K562 (cell line): ENCODE results near the gene EXOSC2. TPM values are rescaled to one million over a fixed set of nuclear protein-coding genes. Genes with fewer than 3 reads are reported as not detected.

Experiments
- ADNP ChIP-seq: fragments of 200-800 bp; sonication (Bioruptor generic); IDR thresholded peaks from 2 replicates; pipeline ENCODE4 v1.6.1; 2016; ENCODE audit warnings: missing genetic modification characterization, missing compliant biosample characterization
- BACH1 ChIP-seq: fragments of 200-800 bp; sonication (Bioruptor generic); IDR thresholded peaks from 2 replicates; pipeline ENCODE4 v1.6.1; 2016; ENCODE audit warnings: missing genetic modification characterization, missing compliant biosample characterization
- E2F3 ChIP-seq: fragments of 250-450 bp; sonication (Bioruptor Pico); IDR thresholded peaks from 2 replicates; pipeline ENCODE4 v1.4.0; 2020; ENCODE audit warnings: mild to moderate bottlenecking
- HNRNPUL1 ChIP-seq: fragments of 200-400 bp; formaldehyde crosslinking; IDR thresholded peaks from 2 replicates; pipeline ENCODE4 v1.6.1; 2017; ENCODE audit warnings: low read length
- HOXB6 ChIP-seq: fragments of 250-450 bp; sonication (Bioruptor Pico); IDR thresholded peaks from 2 replicates; pipeline ENCODE4 v1.5.1; 2022; ENCODE audit warnings: mild to moderate bottlenecking, borderline replicate concordance
- NR3C1 ChIP-seq: sonication (generic); formaldehyde crosslinking; IDR thresholded peaks from 2 replicates; pipeline ENCODE4 v1.8.1; 2022; ENCODE audit warnings: missing genetic modification reagents
- POLR3A ChIP-seq: IDR thresholded peaks from 2 replicates; pipeline ENCODE4 v1.6.1; 2011; ENCODE audit warnings: borderline replicate concordance, mild to moderate bottlenecking, moderate library complexity; ENCODE audit not compliant: insufficient read length, insufficient read depth; ENCODE audit errors: extremely low read depth
- POLR3G ChIP-seq: IDR thresholded peaks from 2 replicates; pipeline ENCODE4 v1.6.1; 2011; ENCODE audit not compliant: insufficient read length, insufficient replicate concordance; ENCODE audit errors: extremely low read depth
- PTTG1 ChIP-seq: fragments of 450-650 bp; IDR thresholded peaks from 2 replicates; pipeline ENCODE4 v1.6.1; 2016; ENCODE audit warnings: low read depth, mild to moderate bottlenecking, missing genetic modification characterization, missing compliant biosample characterization
- SIN3B ChIP-seq: fragments of 450-650 bp; IDR thresholded peaks from 2 replicates; pipeline ENCODE4 v1.6.1; 2017; ENCODE audit warnings: low read depth, mild to moderate bottlenecking, moderate library complexity
- TCFL5 ChIP-seq: fragments of 250-450 bp; sonication (Bioruptor Pico); conservative IDR thresholded peaks from 2 replicates; pipeline ENCODE4 v1.6.1; 2021; ENCODE audit warnings: mild to moderate bottlenecking, moderate library complexity, matching md5 sums
- ZBTB8A ChIP-seq: fragments of 450-650 bp; IDR thresholded peaks from 2 replicates; pipeline ENCODE4 v1.6.1; 2018; ENCODE audit warnings: mild to moderate bottlenecking, moderate library complexity; ENCODE audit not compliant: partially characterized antibody
- ZNF232 ChIP-seq: sonication (generic); formaldehyde crosslinking; IDR thresholded peaks from 2 replicates; pipeline ENCODE4 v1.8.0; 2022; ENCODE audit warnings: mild to moderate bottlenecking, missing genetic modification reagents
- ZNF274 ChIP-seq: IDR thresholded peaks from 2 replicates; pipeline ENCODE4 v1.6.1; 2011; ENCODE audit warnings: low read depth, mild to moderate bottlenecking, low read length, moderate library complexity, borderline replicate concordance
- ZNF445 ChIP-seq: fragments of 250-450 bp; sonication (Bioruptor Pico); IDR thresholded peaks from 2 replicates; pipeline ENCODE4 v1.4.0; 2020; ENCODE audit warnings: low read depth, mild to moderate bottlenecking, moderate library complexity
- polyA plus RNA-seq, 8 experiments: library from polyadenylated mRNA; depleted of rRNA in 4 of 8; stranded (reverse) in 5 of 8; unstranded in 3 of 8; fragments of >200 nt; fragmentation: Nextera tagmentation in 2 of 8; fragmentation: Illumina TruSeq in 1 of 8; extraction: Ambion mirVana in 2 of 8; extraction: Trizol in 1 of 8; gene quantifications; 2 replicates each; pipeline versions ENCODE4 v1.2.1 to v1.2.3, GENCODE V29; 2011 to 2014; ENCODE audit warnings: inconsistent platforms in 1 of 8, missing spikeins in 1 of 8
- total RNA-seq, 7 experiments: library from RNA; depleted of rRNA in 6 of 7; stranded (reverse); fragments of >200 nt in 6 of 7; fragmentation: Illumina TruSeq in 2 of 7; extraction: Trizol in 2 of 7; gene quantifications; 2 replicates each; pipeline versions ENCODE4 v1.2.1 to v1.2.3, GENCODE V29; 2011 to 2021; ENCODE audit warnings: low replicate concordance in 1 of 7
- TF ChIP-seq, protein P1 (sequence below), 2 experiments: fragments of 450-650 bp; formaldehyde crosslinking in 1 of 2; IDR thresholded peaks; 2 replicates each; pipeline versions ENCODE4 v1.4.0 to v1.6.1; 2014 to 2020; ENCODE audit warnings: mild to moderate bottlenecking in 2 of 2, borderline replicate concordance in 1 of 2, low read depth in 1 of 2
- TF ChIP-seq, protein P2 (sequence below): fragments of 450-650 bp; IDR thresholded peaks from 2 replicates; pipeline ENCODE4 v1.6.1; 2016; ENCODE audit warnings: mild to moderate bottlenecking

Gene EXOSC2
- total and polyA plus RNA-seq, 9 of the 15 experiments (the other 6 are each of a cell fraction or from before 2014, with no cell fraction given), result 46.0 to 101 (median 77.6) TPM

DNA sequence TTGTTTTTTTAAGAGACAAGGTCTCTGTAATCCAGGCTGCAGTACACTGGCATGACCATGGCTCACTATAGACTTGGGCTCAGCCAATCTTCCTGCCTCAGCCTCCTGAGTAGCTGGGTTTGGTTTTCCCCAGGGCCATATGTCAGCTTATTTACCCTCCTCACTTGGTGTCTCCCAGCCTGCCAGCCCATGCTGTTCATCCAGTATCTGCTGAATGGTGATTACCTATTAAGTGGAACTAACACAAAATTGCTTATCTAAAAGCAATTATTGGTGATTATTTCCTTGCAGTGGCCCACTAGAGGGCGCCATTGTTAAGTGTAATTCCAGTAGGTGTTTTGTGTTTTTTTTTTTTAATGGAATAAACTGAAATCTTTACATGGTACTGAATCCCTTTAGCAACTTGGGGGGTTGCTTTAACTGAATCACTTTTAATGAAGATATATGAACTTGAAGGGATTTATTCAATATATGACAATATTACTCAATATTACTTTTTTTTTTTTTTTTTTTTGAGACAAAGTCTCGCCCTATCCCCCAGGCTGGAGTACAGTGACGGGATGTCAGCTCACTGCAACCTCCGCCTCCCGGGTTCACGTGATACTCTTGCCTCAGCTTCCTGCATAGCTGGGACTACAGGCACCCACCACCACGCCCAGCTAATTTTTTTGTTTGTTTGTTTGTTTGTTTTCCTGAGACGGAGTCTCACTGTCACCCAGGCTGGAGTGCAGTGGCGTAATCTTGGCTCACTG, 13.8 kb downstream of the EXOSC2 start (continued):
- TF ChIP-seq, protein P1, sequence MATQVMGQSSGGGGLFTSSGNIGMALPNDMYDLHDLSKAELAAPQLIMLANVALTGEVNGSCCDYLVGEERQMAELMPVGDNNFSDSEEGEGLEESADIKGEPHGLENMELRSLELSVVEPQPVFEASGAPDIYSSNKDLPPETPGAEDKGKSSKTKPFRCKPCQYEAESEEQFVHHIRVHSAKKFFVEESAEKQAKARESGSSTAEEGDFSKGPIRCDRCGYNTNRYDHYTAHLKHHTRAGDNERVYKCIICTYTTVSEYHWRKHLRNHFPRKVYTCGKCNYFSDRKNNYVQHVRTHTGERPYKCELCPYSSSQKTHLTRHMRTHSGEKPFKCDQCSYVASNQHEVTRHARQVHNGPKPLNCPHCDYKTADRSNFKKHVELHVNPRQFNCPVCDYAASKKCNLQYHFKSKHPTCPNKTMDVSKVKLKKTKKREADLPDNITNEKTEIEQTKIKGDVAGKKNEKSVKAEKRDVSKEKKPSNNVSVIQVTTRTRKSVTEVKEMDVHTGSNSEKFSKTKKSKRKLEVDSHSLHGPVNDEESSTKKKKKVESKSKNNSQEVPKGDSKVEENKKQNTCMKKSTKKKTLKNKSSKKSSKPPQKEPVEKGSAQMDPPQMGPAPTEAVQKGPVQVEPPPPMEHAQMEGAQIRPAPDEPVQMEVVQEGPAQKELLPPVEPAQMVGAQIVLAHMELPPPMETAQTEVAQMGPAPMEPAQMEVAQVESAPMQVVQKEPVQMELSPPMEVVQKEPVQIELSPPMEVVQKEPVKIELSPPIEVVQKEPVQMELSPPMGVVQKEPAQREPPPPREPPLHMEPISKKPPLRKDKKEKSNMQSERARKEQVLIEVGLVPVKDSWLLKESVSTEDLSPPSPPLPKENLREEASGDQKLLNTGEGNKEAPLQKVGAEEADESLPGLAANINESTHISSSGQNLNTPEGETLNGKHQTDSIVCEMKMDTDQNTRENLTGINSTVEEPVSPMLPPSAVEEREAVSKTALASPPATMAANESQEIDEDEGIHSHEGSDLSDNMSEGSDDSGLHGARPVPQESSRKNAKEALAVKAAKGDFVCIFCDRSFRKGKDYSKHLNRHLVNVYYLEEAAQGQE (IDR thresholded peaks at IDR 0.05; ENCODE audit: borderline replicate concordance), result peak; percentile 75; the same call in 1 of the 2 replicates
- TF ChIP-seq, protein P1 (CRISPR knock-in tag; IDR thresholded peaks at IDR 0.05; ENCODE audit: low read depth), result no peak
- TF ChIP-seq NR3C1, result no peak
- TF ChIP-seq POLR3G, result no peak
- no peak for TF ChIP-seq E2F3 (CRISPR knock-in tag)
- TF ChIP-seq ZBTB8A, result no peak
- TF ChIP-seq, protein P2, sequence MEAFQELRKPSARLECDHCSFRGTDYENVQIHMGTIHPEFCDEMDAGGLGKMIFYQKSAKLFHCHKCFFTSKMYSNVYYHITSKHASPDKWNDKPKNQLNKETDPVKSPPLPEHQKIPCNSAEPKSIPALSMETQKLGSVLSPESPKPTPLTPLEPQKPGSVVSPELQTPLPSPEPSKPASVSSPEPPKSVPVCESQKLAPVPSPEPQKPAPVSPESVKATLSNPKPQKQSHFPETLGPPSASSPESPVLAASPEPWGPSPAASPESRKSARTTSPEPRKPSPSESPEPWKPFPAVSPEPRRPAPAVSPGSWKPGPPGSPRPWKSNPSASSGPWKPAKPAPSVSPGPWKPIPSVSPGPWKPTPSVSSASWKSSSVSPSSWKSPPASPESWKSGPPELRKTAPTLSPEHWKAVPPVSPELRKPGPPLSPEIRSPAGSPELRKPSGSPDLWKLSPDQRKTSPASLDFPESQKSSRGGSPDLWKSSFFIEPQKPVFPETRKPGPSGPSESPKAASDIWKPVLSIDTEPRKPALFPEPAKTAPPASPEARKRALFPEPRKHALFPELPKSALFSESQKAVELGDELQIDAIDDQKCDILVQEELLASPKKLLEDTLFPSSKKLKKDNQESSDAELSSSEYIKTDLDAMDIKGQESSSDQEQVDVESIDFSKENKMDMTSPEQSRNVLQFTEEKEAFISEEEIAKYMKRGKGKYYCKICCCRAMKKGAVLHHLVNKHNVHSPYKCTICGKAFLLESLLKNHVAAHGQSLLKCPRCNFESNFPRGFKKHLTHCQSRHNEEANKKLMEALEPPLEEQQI, result no peak
- no peak for TF ChIP-seq BACH1 (tag)
- no peak for TF ChIP-seq POLR3A
- no peak for TF ChIP-seq HNRNPUL1
- TF ChIP-seq ZNF274, result no peak
- no peak for TF ChIP-seq TCFL5 (CRISPR knock-in tag)
- TF ChIP-seq PTTG1 (tag), result no peak
- no peak for TF ChIP-seq ZNF232
- no peak for TF ChIP-seq ZNF445 (CRISPR knock-in tag)
- TF ChIP-seq SIN3B, result no peak
- TF ChIP-seq HOXB6 (CRISPR knock-in tag), result no peak
- TF ChIP-seq ADNP, result no peak
